GM10248 (cell line): ENCODE data around the gene SMU1.

Source experiments
- CTCF ChIA-PET: fragments of 300-600 bp; sonication (Branson Sonifier 250); formaldehyde crosslinking; extraction: SDS; loops from one replicate; lab custom pipeline; 2021; ENCODE audit warnings: antibody characterized with exemption; lab: Yijun Ruan, JAX
- POLR2A ChIA-PET: fragments of 350-650 bp; sonication (Branson Sonifier 250); formaldehyde crosslinking; extraction: SDS; loops from one replicate; lab custom pipeline; 2020; ENCODE audit warnings: antibody characterized with exemption; lab: Yijun Ruan, JAX
- DNase-seq: peaks from one replicate; pipeline ENCODE4 v3.0.0; 2012; ENCODE audit errors: extremely low spot score
- TF ChIP-seq, protein P1 (sequence below): IDR thresholded peaks from 2 replicates; pipeline ENCODE4 v1.5.1; 2012; ENCODE audit warnings: mild to moderate bottlenecking, low read depth; ENCODE audit errors: extremely low read depth, missing control alignments, control extremely low read depth

The SMU1 gene

DNA sequence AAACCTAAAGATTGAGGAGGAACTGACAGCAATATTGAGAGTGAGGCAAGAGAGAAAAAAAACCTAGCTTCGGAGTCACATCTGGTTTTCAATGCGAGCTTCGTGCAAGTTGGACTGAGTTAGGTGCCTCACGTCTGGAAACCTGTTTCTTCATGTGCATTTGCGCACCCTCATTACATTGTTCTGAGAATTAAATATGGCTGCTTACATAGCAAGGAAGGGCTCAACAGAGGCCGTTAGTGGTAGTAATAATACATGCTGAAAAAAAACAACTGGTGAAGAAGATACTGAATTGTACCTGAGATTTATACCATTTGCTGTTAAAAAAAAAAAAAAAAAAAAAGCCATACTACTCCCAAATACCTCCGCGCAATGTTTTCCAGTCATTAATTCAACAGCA, 32.8 kb downstream of the SMU1 start:
- DNase-seq, result no peak
- POLR2A ChIA-PET, result interaction anchor here (0.6 to 5.7 kb wide), 4 partner anchors 17 to 366 kb away, joined by 3 to 68 read pairs (median 5); partner anchors contain the start of gene DNAJA1
- TF ChIP-seq, protein P1, sequence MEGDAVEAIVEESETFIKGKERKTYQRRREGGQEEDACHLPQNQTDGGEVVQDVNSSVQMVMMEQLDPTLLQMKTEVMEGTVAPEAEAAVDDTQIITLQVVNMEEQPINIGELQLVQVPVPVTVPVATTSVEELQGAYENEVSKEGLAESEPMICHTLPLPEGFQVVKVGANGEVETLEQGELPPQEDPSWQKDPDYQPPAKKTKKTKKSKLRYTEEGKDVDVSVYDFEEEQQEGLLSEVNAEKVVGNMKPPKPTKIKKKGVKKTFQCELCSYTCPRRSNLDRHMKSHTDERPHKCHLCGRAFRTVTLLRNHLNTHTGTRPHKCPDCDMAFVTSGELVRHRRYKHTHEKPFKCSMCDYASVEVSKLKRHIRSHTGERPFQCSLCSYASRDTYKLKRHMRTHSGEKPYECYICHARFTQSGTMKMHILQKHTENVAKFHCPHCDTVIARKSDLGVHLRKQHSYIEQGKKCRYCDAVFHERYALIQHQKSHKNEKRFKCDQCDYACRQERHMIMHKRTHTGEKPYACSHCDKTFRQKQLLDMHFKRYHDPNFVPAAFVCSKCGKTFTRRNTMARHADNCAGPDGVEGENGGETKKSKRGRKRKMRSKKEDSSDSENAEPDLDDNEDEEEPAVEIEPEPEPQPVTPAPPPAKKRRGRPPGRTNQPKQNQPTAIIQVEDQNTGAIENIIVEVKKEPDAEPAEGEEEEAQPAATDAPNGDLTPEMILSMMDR, result no peak
- CTCF ChIA-PET, result interaction anchor here (0.7 to 1.8 kb wide), 5 partner anchors 9 to 24 kb away, joined by 3 to 7 read pairs (median 3); no protein-coding TSS in a partner anchor

DNA sequence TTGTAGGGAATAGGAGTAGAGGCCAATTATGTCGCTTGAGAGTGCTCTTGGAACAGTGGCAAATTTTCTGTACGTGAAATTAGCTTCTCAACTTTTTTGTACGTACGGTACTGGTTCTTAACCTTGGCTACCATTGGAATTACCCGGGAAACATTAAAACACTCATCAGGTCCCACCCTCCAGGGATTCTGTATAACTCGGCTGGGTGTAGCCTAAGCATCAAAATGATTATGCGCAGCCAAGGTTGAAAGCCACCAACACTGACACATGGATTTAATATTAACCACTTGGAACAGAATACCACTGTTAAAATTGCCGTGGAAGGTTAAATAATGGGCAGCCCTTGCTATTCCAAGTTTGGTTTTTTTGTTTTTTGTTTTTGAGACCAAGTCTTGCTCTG, 34.0 kb downstream of the SMU1 start:
- ChIA-PET CTCF (interaction anchor here (1.1 to 1.5 kb wide), 2 partner anchors 16 to 30 kb away, joined by 3 read pairs; no protein-coding TSS in a partner anchor), POLR2A (interaction anchor here (5.7 kb wide), 1 partner anchor 16 kb away, joined by 68 read pairs; the partner anchor contains the start of gene DNAJA1)
- TF ChIP-seq, protein P1, result no peak
- DNase-seq, result no peak

DNA sequence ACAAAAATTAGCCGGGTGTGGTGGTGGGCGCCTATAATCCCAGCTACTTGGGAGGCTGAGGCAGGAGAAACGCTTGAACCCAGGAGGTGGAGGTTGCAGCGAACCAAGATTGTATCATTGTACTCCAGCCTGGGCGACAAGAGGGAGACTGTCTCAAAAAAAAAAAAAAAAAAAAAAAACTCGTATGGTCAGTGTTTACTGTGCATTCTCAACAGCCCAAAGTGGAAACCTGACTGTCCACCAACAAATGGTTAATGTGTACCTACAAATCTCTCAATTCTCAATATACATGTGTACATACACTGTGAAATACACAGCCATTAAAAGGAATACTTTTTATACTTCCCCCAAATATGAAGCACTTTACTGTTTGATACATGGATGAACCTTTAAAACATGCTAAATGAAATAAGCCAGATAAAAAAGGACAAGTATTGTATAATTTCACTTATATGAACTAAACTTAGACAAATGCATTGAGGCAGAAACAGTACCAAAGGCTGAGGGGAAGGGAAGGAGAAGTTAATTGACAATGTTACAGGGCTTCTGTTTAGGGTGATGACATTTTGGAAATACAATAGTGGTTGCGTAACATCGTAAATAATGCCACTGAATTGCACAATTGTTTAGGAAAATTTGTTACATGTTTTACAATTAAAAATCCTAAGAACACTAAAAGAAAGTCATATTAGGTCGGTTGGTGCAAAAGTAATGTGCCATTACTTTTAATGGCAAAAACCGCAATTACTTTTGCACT, 34.9 kb downstream of the SMU1 start:
- TF ChIP-seq, protein P1, result no peak
- no peak for DNase-seq
- POLR2A ChIA-PET, result interaction anchor here (5.7 kb wide), 1 partner anchor 15 kb away, joined by 68 read pairs; the partner anchor contains the start of gene DNAJA1
- CTCF ChIA-PET, result interaction anchor here (1.2 kb wide), 1 partner anchor 19 kb away, joined by 3 read pairs; no protein-coding TSS in a partner anchor

DNA sequence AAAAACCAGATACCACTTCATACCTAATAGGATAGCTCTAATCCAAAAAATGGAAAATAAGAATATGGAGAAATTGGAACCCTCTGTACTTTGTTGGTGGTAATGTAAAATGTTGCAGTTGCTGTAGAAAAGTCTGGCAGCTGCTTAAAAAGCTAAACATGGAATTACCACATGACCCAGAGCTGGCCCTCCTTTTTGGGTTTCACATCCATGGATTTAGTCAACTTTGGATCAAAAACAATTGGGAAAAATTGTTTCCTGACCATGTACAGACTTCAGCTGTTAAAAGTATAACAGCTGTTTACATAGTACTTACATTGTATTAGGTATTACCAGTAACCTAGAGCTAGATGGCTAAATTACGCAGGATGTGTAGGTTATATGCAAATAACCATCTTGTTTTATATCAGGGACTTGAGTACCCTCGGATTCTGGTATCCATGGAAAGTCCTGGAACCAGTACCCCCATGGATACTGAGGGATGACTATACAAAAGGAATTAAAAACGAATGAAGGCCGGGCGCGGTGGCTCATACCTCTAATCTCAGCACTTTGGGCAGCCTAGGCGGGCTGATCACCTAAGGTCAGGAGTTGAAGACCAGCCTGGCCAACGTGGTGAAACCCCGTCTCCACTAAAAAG, 35.6 kb downstream of the SMU1 start:
- TF ChIP-seq, protein P1, result no peak
- CTCF ChIA-PET, result interaction anchor here (1.2 kb wide), 1 partner anchor 20 kb away, joined by 3 read pairs; no protein-coding TSS in a partner anchor
- POLR2A ChIA-PET, result interaction anchor here (5.7 kb wide), 1 partner anchor 14 kb away, joined by 68 read pairs; the partner anchor contains the start of gene DNAJA1
- DNase-seq, result no peak

DNA sequence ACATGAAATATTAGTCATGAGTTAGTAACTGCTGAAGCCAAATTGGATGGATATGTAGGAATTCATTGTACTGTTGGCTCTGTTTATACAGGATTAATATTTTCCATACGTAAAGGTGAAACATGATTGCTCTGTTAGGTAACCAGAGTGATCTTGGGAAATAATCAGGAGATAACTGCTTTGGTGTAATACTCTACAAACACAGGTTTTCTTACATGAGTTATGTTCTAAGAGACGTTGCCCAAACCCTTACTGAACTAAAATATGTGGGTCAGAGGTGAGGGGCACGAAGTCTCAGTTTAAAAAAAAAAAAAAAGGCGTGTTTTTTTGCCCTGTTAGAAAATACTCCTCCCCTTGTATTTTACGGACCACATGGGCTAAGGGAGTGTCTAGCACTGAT, 43.6 kb downstream of the SMU1 start:
- DNase-seq, result no peak
- ChIA-PET CTCF (no interaction called here), POLR2A (interaction anchor here (5.4 kb wide), 1 partner anchor 7 kb away, joined by 47 read pairs; the partner anchor contains the start of gene DNAJA1)
- TF ChIP-seq, protein P1, result no peak

DNA sequence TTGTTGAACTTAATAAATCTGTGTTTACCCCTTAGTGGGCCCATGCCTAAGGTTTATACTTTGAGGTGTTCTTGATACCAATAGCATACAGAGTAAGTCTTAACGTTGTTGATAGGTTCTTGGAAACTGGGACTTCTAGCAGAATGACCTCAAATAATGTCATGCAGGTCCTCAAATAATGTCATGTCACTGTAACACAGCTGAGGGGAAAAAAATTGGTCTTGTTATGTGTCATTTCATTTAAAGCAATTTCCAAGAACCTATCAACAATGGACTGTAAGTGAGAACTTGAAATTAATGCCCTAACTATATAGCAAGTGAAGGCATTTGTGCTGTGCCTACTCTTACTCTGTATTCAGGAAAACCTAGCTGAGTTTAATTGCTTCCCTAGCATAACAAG, 44.2 kb downstream of the SMU1 start:
- POLR2A ChIA-PET, result no interaction called here
- CTCF ChIA-PET, result no interaction called here
- TF ChIP-seq, protein P1, result no peak
- no peak for DNase-seq
